ENCODE data around the gene PPIA.

PPIA gene

DNA sequence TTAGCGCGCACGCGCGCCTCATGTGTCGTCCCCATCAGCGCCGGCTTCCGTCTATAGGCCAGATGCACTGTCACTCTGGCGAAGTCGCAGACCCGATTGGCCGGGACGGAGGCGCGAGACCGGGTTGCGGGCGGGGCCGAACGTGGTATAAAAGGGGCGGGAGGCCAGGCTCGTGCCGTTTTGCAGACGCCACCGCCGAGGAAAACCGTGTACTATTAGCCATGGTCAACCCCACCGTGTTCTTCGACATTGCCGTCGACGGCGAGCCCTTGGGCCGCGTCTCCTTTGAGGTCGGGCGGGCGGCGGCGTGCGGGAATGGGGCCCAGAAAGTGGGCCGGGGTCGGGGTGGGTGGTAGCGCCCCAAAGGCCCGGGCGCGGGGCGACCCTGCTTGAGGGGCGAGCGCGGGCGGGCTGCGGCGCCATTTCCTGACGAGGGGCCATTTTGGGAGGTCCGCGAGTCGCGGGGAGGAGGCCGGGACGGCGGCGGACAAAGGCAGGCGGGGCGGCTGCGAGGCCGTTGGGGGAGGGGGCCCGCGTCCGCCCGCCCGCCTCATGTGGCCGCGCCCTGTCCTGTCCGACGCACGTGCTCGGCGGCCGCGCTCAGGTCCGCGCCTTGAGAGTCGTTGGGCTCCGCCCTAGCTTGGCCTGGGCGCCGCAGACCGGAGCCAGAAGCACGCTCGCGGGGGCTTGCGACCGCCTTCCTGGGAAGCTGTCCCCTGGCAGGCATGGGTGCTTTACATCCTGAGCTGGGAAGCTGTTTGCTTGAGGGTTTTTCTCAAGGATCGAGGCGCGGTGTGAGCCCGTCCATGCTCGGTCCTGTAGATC lies at the start of gene PPIA:
Gene PPIA (plus strand): TSS at position 178 of the 825 bp plus-strand sequence. CDS start 44 bp downstream, at position 222.
- peak; percentile 94 for DNase-seq (ENCODE audit: low read depth)

DNA sequence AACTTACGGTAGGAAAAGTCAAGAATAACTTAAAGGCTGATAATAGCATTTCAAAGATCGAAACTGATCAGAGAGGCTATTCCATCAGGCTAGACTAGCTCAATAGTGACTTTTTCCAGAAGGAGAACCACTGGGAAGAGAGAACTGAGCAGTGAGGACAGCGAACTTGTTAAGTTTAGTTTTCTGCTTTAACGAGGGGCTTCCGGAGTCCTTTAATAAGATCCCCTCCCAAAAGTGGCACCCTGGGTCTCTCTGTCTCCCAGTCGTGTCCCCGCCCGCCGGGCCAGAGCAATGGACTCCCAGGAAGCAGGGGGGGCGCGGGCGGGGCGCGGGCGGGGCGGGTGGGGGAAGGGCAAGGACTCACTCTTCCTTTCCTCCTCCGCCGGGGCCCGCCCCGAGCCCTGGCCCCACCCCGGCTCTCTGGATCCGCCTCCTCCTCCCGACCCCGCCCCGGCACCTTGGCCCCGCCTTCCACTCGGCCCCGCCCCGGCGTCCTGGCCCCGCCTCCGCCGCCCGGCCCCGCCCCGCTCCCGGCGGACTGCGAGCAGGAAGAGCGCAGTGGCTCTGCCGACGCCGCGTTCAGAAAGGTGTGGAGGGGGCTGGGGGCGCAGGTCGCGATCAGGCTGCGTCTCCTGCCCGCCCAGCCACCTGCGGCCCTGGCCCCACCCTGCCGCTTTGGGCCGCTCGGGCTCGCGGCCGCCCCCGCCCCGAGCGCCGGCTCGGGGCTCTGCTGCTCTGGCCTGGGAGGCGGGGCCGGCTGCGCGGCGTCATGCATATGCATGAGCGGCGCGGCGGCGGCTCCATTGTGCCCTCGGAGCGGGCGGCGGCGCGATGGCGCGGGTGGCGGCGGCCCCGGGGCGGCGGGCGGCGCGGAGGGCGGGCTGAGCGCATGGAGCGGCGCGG lies 48.2 kb upstream of the PPIA start, which contains the start of gene ZMIZ2:
Gene ZMIZ2 (plus strand): TSS at position 803 of the 903 bp plus-strand sequence. CDS start 7,403 bp downstream, outside the sequence.
- peak; percentile 96 for DNase-seq (ENCODE audit: low read depth)

DNA sequence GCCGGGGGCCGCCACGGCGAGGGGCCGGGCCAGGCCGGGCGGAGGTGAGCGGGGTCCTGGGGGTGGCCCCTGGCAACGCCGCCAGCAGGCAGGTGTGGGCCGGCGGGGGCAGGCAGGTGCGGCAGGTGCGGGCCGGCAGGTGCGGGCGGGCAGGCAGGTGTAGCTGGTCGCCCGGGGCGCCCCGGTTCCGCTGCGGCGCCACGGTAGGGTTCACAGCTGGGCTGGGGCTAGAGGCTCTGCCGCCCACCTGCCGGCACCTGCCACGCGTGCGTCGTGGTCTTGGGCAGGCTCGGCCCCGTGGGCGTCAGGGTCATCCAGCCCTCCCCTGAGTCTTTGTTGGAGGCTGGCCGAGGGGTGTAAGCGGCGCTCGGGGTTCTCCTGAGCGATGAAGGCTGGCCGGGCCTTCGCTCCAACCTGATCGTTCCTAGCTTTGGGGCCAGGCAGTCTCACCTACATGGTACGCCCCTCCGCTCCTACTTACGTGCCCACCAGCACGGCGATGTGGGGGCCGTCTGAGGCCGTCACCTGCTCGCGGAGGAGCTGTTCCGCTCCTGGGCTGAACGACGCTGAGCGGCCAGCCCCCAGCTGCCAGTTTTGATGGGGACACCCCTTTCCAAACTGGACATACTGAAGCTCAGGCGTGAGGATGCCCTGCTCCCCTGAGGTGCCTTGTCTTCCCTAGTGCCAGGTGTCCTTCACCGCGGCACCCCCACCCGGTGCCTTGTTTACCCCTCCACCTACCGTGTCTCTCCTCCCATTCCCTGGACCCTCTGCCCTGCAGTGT lies 47.3 kb upstream of the PPIA start:
- no peak for DNase-seq (ENCODE audit: low read depth)

DNA sequence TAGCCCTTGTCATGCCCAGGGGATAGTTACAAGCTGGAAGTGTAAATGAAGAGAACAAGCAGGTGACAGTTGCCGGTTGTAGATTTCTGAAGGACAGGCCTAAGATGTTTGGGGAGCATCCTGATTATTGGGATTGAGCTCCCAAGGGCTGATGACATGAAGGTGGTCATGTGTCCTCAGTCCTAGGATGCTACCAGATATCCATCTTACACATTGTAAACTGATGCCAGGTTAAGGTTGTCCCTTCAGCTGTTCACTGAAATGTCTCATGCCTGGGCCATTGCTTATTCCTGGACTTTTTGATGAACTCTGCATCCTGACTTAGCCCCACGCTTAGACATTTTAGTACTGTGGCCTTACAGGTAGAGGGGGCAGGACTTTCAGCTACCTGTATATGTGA lies 46.5 kb upstream of the PPIA start:
- DNase-seq (ENCODE audit: low read depth) = no peak

DNA sequence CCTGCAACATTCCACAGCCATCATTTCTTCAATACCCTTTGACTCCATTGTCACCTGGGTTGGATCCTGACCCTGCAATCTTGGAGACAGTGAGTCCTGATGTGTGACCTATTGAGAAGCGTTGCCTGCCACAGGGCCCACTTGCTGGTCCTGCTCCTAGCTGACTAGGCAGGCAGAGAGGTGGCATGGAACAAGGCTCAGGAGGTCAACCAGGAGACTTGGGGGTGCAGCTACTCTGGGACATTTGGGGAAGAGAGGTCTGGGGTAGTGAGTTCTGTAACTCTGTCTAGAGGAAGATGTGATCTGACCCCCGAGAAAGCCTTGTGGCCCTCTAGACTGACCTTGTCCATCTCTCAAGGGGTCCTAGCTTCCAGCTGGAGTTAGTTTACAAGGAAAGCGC lies 46.1 kb upstream of the PPIA start:
- no peak for DNase-seq (ENCODE audit: low read depth)

DNA sequence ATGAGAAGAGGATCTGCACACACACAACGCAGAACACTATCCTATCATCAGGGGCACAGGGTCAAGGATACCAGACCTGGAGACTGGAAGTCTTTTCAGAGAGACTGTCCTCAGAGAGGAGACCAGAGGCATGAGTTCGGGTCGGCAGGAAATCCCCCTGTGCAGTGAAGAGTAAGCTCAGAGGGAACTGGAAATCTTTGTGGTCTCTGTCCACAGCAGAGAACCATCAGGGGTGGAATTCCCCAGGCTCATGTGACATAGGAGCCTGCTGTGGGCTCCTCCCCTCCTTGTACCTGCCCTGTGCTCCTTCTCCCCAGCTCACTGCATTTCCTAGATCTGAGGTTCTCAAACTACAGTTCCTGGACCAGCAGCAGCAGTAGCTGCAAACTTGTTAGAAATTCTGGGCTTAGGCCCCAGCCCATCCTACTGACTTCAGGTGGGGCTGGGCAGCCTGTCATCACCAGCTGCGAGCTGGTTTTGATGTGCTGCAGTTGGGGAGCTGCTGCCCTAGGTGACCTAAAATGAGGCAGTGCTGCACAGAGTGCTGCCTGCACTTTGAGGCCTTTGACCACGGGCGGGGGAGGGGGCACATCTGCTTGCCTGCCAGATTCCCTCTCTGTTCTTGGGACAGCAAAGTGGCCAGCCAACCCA lies 45.4 kb upstream of the PPIA start:
- DNase-seq (ENCODE audit: low read depth) = no peak

DNA sequence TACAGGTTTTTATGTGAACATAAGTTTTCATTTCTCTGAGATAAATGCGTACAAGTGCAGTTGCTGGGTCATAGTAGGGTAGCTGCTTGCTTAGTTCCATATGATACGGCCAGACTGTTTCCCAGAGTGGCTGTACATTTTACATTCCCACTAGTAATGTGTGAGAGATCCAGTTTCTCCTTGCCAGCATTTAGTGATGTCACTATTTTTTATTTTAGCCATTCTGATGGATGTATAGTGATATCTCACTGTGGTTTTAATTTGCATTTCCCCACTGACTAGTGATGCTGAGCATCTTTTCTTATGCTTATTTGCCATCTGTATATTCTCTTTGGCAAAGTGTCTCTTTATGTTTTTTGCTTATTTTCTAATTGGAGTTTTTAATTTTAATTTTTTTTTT lies 43.7 kb upstream of the PPIA start:
- DNase-seq (ENCODE audit: low read depth) = no peak

DNA sequence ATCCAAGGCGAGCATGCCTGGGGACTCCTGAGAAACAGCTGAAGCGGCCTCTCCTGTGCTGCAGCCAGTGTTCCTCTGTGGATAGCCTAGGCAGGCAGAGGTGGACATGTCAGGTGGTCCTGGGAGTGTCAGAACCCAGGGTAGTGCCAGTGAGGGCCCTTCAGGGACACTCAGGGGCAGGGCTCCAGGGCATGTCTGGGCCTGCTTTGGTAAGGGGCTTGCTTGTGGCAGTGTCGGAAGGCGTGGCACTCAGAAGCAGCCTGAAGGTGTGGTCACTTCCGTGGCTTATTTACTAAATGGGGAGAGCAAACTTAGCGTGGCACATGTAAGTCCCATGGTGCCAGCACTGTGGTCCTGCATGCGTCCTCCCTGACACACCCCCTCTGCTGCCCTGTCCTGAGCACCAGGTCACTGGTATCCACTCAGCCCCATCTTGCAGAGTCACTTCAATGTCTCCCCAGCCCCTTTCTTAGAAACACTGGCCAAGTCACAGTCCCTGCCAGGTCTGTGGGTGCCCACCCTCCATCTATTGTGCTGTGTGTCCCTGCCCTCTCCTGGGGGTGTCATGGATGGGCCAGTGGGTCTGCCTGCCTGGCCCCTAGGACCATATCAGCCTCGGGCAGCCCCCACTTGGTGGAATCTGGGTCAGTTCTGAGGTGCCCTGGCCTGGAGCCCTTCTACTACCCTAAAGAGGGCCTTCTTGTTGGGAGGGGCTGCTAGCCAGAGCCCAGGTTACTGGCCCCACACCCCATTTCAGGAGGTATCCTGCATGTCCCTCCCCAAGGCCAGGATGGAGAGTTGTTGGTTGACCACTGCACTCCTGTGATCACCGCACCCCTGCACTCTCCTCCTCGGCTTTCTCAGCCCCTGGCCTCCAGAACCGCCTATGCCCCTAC lies 41.4 kb upstream of the PPIA start:
- no peak for DNase-seq (ENCODE audit: low read depth)

DNA sequence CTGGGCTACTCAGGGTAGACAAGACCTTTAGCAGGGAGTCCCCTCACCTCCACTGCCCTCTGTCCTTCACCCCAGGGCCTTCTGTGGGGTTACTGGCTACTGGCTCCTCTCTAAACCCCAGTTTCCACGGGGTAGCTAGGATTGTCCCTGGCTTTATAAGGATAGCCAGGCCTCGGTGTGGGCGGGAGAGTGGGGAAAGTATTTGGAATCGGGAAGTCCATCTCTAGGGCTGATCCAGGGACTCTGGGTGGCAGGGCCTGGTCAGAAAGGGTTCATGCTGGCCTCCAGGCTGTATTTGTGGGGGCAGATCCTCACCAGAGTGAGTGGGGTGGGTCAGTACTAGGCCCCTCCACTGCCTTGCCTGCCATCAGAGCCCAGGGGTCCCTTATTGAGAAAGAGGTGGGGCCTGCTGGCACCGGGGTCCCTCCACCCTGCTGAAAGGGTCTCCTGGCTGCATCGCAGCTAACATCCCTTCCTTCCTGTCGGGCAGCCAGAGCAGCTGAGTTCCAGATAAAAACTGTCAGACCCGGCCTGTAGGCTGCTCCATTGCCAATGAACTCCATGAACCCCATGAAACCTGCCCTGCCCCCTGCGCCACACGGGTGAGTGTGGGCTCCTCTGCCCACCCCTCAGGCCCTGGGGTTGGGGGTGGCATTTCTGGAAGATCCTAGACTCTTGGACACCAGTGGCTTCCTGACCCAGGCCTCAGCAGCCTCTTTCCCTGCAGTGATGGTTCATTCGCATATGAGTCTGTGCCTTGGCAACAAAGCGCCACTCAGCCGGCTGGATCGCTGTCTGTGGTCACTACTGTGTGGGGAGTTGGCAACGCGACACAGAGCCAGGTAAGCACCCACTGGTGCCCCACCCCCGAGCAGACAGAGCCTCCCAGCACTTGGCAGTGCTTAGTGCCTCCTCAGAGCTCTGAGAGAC lies 40.5 kb upstream of the PPIA start:
- DNase-seq (ENCODE audit: low read depth) = no peak

DNA sequence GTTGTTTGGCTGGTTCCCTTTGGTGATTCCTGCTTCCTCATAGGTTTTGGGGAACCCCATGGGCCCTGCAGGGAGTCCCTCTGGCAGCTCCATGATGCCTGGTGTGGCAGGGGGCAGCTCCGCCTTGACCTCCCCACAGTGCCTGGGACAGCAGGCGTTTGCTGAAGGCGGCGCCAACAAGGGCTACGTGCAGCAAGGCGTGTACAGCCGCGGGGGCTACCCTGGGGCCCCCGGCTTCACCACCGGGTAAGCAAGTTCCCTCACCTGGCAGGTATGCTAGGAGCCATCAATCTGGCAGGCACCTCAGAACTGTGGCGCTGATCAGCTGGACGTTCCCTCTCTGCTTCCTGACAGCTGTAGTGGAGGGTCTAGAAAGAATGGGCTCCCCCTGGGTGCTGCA lies 39.6 kb upstream of the PPIA start:
- no peak for DNase-seq (ENCODE audit: low read depth)

DNA sequence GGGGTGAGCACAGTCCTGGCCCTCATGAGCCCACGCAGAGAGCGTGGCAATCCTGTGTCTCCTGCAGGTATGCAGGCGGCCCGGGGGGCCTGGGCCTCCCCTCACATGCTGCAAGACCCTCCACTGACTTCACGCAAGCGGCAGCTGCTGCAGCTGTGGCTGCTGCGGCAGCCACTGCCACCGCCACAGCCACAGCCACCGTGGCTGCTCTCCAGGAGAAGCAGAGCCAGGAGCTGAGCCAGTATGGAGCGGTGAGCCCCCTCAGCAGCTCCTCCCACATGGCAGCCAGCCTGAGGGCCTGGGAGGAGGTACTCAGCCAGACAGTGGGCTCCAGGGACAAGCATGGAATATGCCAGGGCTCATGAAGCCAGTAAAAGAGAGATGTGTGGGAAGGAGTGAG lies 39.2 kb upstream of the PPIA start:
- no peak for DNase-seq (ENCODE audit: low read depth)

DNA sequence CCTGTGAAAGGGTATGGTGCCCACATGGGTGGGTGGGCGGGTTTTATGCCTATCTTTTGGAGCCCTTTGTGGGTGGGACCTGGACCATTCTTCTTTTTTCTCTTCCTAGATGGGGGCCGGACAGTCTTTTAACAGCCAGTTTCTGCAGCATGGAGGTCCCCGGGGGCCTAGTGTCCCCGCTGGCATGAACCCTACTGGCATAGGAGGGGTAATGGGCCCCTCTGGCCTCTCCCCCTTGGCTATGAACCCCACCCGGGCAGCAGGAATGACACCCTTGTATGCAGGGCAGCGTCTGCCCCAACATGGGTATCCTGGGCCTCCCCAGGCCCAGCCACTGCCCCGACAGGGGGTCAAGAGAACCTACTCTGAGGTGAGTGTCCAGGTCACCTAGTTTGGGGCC lies 38.7 kb upstream of the PPIA start:
- no peak for DNase-seq (ENCODE audit: low read depth)

DNA sequence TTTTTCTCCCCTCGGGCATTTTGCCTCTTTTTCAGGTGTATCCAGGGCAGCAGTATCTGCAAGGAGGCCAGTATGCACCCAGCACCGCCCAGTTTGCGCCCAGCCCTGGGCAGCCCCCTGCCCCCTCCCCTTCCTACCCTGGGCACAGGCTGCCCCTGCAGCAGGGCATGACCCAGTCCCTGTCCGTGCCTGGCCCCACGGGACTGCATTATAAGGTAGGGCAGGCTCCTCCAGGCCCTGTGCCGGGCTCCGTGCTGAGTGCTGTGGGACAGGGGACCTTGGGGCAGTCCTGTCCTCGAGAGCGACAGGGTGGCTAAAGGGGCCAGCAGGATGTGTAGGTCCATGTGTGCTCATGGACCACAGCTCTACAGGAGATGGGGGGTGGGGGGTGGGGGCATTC lies 37.2 kb upstream of the PPIA start:
- DNase-seq (ENCODE audit: low read depth) = no peak

DNA sequence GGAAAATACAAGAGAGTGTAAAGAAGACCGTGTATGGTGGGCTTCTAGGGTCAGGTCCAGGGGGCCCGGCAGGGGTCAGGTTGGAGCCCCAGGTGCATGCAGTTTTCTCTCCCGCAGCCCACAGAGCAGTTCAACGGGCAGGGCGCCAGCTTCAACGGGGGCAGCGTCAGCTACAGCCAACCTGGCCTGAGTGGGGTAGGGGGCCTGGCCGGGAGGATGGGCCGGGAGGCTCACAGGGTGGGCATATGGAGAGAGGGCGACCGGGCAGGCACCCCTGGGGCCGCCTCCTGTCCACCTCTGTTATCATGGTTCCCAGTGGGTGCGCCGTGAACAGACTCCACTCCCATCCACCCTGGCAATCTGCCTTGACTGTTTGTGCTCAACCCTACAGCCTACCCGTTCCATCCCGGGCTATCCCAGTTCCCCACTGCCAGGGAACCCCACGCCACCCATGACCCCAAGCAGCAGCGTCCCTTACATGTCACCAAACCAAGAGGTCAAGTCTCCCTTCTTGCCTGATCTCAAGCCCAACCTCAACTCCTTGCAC lies 36.4 kb upstream of the PPIA start:
- DNase-seq (ENCODE audit: low read depth) = no peak

DNA sequence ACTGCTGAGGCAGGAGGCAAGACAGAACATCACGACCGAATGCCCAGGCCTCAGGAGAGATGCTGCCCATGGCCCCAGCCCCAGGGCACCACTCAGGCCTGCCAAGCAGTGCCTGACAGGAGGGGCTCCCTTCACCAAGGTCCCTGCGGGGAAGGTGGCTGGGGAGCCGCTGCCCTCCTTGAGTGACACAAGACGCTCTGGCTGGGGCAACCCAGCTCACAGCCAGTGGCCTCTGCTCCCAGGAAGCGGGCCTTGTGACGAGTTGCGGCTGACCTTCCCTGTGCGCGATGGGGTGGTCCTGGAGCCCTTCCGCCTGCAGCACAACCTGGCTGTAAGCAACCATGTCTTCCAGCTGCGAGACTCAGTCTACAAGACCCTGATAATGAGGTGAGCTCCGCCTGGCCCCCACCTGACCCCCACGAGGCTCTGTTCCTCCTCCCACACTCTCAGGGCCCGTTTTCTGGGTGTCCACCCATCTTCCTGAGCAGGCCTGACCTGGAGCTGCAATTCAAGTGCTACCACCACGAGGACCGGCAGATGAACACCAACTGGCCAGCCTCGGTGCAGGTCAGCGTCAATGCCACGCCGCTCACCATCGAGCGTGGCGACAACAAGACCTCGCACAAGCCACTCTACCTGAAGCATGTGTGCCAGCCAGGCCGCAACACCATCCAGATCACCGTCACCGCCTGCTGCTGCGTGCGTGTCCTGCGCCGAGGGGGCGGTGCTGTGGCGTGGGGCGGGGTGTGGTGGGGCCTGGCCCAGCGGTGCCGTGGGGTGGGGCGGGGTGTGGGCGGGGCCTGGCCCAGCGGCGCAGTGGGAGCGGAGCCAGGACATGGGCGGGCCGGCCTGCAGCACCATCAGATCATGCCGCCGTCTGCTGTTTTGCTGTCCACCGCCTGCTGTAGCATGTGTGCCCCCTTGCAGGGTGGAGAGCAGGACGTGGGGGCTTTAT lies 35.0 kb upstream of the PPIA start:
- DNase-seq (ENCODE audit: low read depth) = no peak

DNA sequence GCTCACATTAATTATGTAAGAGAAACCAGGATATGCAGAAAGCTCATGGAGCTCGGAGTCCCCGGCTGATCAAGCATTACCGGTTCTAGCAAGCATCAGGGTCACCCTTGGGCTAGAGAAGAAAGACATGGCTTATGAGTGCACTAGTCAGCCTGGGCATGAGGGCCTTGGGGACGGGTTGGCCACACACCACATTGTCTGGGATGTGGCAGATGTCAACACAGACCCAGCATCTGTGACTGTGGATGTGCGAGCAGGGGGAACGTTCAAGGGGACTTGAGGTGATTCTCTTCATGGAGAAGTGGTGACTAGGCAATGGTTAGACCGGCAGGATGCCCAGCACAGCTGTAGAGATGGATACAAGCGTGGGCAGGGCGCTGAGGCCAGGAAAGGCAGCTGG lies 34.2 kb upstream of the PPIA start:
- no peak for DNase-seq (ENCODE audit: low read depth)

DNA sequence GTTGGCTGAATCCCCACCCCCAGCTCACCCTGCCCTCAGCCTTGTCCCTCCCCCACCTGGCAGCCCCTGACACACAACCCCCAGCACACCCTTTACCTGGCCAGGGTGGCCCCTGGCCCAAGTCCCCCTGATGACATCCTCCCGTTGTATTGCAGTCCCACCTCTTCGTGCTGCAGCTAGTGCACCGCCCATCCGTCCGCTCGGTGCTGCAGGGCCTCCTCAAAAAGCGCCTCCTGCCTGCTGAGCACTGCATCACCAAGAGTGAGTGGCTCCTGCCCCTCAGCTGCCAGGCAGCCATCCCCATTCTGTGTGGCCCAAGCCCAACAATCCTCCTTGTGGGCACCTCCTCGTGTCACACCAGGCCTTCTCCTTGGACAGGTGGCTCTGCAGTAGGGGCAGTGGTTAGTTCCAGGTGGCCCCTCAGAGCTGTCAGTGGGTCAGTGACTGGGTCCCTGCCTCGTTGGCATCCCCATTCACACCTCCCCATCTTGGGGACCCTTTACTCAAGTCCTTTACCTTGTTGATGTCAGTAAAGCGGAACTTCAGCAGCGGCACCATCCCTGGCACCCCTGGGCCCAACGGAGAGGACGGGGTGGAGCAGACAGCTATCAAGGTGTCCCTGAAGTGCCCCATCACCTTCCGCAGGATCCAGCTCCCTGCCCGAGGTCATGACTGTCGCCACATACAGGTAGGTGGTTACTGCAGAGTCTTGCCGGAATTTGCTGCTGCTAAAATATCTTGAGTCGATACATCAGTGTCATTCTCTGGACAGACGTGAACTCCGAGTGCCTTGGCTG lies 33.6 kb upstream of the PPIA start:
- DNase-seq (ENCODE audit: low read depth) = no peak
